IMR-90 (cell line): ENCODE data around the gene NPAS3. TPM values are rescaled to one million over a fixed set of nuclear protein-coding genes. Genes with fewer than 3 reads are reported as not detected.

ENCODE experiments used
- ATAC-seq: fragments of 200-7000 bp; cut with Tn5 transposase; 2 replicates; pipeline ENCODE4 v1.9.1; 2020; ENCODE audit warnings: low read depth, mild to moderate bottlenecking, moderate library complexity
- BruUV-seq: library from RNA; stranded (reverse); fragments of 400-500 nt; replicated peaks from 2 replicates; lab custom pipeline; 2021; lab: Mats Ljungman, UMichigan
- CTCF ChIA-PET: fragments of 300-600 bp; formaldehyde crosslinking; extraction: SDS; loops from one replicate; lab custom pipeline; 2021; ENCODE audit warnings: antibody characterized with exemption; lab: Yijun Ruan, JAX
- POLR2A ChIA-PET: fragments of 300-600 bp; sonication (Branson Sonifier 250); formaldehyde crosslinking; loops from one replicate; lab custom pipeline; 2022; ENCODE audit warnings: antibody characterized with exemption; ENCODE audit not compliant: unreplicated experiment; lab: Charles Lee
- DNase-seq: peaks from one replicate; pipeline ENCODE4 v3.0.0; 2013
- H2AFZ ChIP-seq: replicated peaks from 2 replicates; pipeline ENCODE3; 2013; ENCODE audit warnings: low read length, mild to moderate bottlenecking; ENCODE audit not compliant: poor library complexity
- H2AK5ac ChIP-seq: 2 replicates; pipeline ENCODE4 v1.6.1; 2013; ENCODE audit warnings: low read depth, low read length, inconsistent platforms
- H2AK9ac ChIP-seq: replicated peaks from 2 replicates; pipeline ENCODE3; 2013; ENCODE audit warnings: mild to moderate bottlenecking, low read depth, low read length, moderate library complexity; ENCODE audit not compliant: poor library complexity
- H2BK120ac ChIP-seq: 2 replicates; pipeline ENCODE4 v1.6.1; 2013; ENCODE audit warnings: low read depth, low read length, inconsistent platforms
- H2BK15ac ChIP-seq: 3 replicates; pipeline ENCODE4 v1.6.1; 2013; ENCODE audit warnings: low read depth, low read length, inconsistent platforms
- H2BK20ac ChIP-seq: 2 replicates; pipeline ENCODE4 v1.6.1; 2013; ENCODE audit warnings: low read depth, mild to moderate bottlenecking, inconsistent platforms, low read length, moderate library complexity
- H2BK5ac ChIP-seq: 2 replicates; pipeline ENCODE4 v1.6.1; 2013; ENCODE audit warnings: mild to moderate bottlenecking, low read depth, low read length, inconsistent platforms; ENCODE audit not compliant: poor library complexity, severe bottlenecking
- H3K14ac ChIP-seq: replicated peaks from 2 replicates; pipeline ENCODE4 v1.6.1; 2013; ENCODE audit warnings: low read depth, low read length, inconsistent platforms
- H3K18ac ChIP-seq: 2 replicates; pipeline ENCODE4 v1.6.1; 2013; ENCODE audit warnings: low read depth, low read length, control low read depth
- H3K23ac ChIP-seq: 2 replicates; pipeline ENCODE4 v1.6.1; 2013; ENCODE audit warnings: low read depth, low read length, inconsistent platforms
- H3K27ac ChIP-seq: 2 replicates; pipeline ENCODE4 v1.5.1; 2013; ENCODE audit warnings: mild to moderate bottlenecking, control low read depth, low read length; ENCODE audit not compliant: insufficient read depth
- H3K27me3 ChIP-seq: 2 replicates; pipeline ENCODE4 v1.6.1; 2013; ENCODE audit warnings: low read length; ENCODE audit not compliant: control insufficient read depth, insufficient read depth
- H3K36me3 ChIP-seq: 2 replicates; pipeline ENCODE4 v1.6.1; 2013; ENCODE audit warnings: low read length, mixed read lengths; ENCODE audit not compliant: control insufficient read depth, insufficient read depth
- H3K4ac ChIP-seq: 2 replicates; pipeline ENCODE4 v1.6.1; 2013; ENCODE audit warnings: low read depth, low read length, inconsistent platforms
- H3K4me1 ChIP-seq: 2 replicates; pipeline ENCODE4 v1.6.1; 2013; ENCODE audit warnings: low read length, mixed read lengths; ENCODE audit not compliant: control insufficient read depth, insufficient read depth
- H3K4me2 ChIP-seq: 2 replicates; pipeline ENCODE4 v1.6.1; 2013; ENCODE audit warnings: low read depth, mild to moderate bottlenecking, control low read depth, low read length, moderate library complexity
- H3K4me3 ChIP-seq: 2 replicates; pipeline ENCODE4 v1.5.1; 2013; ENCODE audit warnings: low read depth, mild to moderate bottlenecking, control low read depth, low read length, moderate library complexity; ENCODE audit not compliant: insufficient read depth
- H3K56ac ChIP-seq: 2 replicates; pipeline ENCODE4 v1.6.1; 2013; ENCODE audit warnings: low read length, inconsistent platforms; ENCODE audit not compliant: insufficient read depth; ENCODE audit errors: extremely low read depth
- H3K79me1 ChIP-seq, 2 experiments: 2 replicates each; pipeline ENCODE4 v1.6.1; 2013; ENCODE audit warnings: low read length in 2 of 2, inconsistent platforms in 1 of 2, low read depth in 1 of 2
- H3K9ac ChIP-seq: 2 replicates; pipeline ENCODE4 v1.6.1; 2013; ENCODE audit warnings: low read depth, low read length, control low read depth
- H3K9me1 ChIP-seq: 2 replicates; pipeline ENCODE4 v1.6.1; 2013; ENCODE audit warnings: low read length, inconsistent platforms; ENCODE audit not compliant: insufficient read depth
- H3K9me3 ChIP-seq: 2 replicates; pipeline ENCODE4 v1.6.1; 2013; ENCODE audit warnings: low read length; ENCODE audit not compliant: control insufficient read depth, insufficient read depth
- H4K20me1 ChIP-seq: 2 replicates; pipeline ENCODE4 v1.6.1; 2013; ENCODE audit warnings: low read length, inconsistent platforms; ENCODE audit not compliant: insufficient read depth
- H4K5ac ChIP-seq: 2 replicates; pipeline ENCODE4 v1.6.1; 2013; ENCODE audit warnings: mild to moderate bottlenecking, low read depth, low read length, control low read depth
- H4K8ac ChIP-seq, 2 experiments: 2 replicates each; pipeline ENCODE4 v1.6.1; 2013; ENCODE audit warnings: low read depth in 2 of 2, low read length in 2 of 2, control low read depth in 1 of 2, inconsistent platforms in 1 of 2
- H4K91ac ChIP-seq: 2 replicates; pipeline ENCODE4 v1.6.1; 2013; ENCODE audit warnings: low read depth, low read length, inconsistent platforms; ENCODE audit not compliant: insufficient read depth
- CEBPB ChIP-seq: IDR thresholded peaks from 2 replicates; pipeline ENCODE4 v1.6.1; 2012; ENCODE audit warnings: low read depth, low read length, improper control_type of control experiment
- CHD1 ChIP-seq: IDR thresholded peaks from 2 replicates; pipeline ENCODE4 v1.6.1; 2012; ENCODE audit warnings: low read depth, low read length, improper control_type of control experiment
- MAFK ChIP-seq: IDR thresholded peaks from 2 replicates; pipeline ENCODE4 v1.6.1; 2012; ENCODE audit warnings: low read depth, low read length, improper control_type of control experiment
- POLR2A ChIP-seq: IDR thresholded peaks from 2 replicates; pipeline ENCODE4 v1.6.1; 2012; ENCODE audit warnings: mild to moderate bottlenecking, low read depth, low read length
- RAD21 ChIP-seq: IDR thresholded peaks from 2 replicates; pipeline ENCODE4 v1.6.1; 2012; ENCODE audit warnings: low read length, improper control_type of control experiment
- RCOR1 ChIP-seq: IDR thresholded peaks from 2 replicates; pipeline ENCODE4 v1.6.1; 2012; ENCODE audit warnings: mild to moderate bottlenecking, low read length, improper control_type of control experiment; ENCODE audit not compliant: insufficient replicate concordance
- WGBS, 2 experiments: methylation state at CpG; one replicate each; pipeline versions ENCODE4 v1.1.5 to v1.1.7; 2013; ENCODE audit warnings: missing lambda C conversion rate in 2 of 2; ENCODE audit not compliant: insufficient read length in 1 of 2; ENCODE audit errors: extremely low coverage in 2 of 2; 5-methylcytosine and 5-hydroxymethylcytosine counted together
- dilution Hi-C: fragments of 300-500 bp; cut with HindIII; formaldehyde crosslinking; loops from one replicate; pipeline ENCODE4 v1.14.3; 2018; ENCODE audit warnings: low sequenced_read_pairs; ENCODE audit not compliant: unreplicated experiment
- in situ Hi-C: fragments of 300-500 bp; cut with MboI; formaldehyde crosslinking; loops from 3 replicates; pipeline ENCODE4 v1.14.3; 2019; ENCODE audit warnings: low sequenced_read_pairs, inconsistent platforms, mixed read lengths
- intact Hi-C: fragments of 100-400 bp; cut with micrococcal nuclease; formaldehyde crosslinking; loops from 2 replicates; pipeline ENCODE4 v1.10.0; 2022
- polyA plus RNA-seq, 3 experiments: library from polyadenylated mRNA; depleted of rRNA; stranded (reverse); fragments of >200 nt; gene quantifications; 2 replicates each; pipeline ENCODE4 v1.2.3, GENCODE V29; 2012; ENCODE audit warnings: low replicate concordance in 1 of 3
- total RNA-seq: library from RNA; depleted of rRNA; stranded (reverse); fragments of >200 nt; gene quantifications from 2 replicates; pipeline ENCODE4 v1.2.3, GENCODE V29; 2012
- TF ChIP-seq, protein P1 (sequence below): fragments of 150-350 bp; IDR thresholded peaks from 2 replicates; pipeline ENCODE4 v1.6.1; 2016; ENCODE audit warnings: low read depth, mild to moderate bottlenecking, low read length, moderate library complexity, borderline replicate concordance

The NPAS3 gene
- total and polyA plus RNA-seq, 2 of the 4 experiments (the other 2 are of a cell fraction) = not detected

- no peak overlapping the region for H3K4ac ChIP-seq
- WGBS, 2 experiments = no CpG with 5 or more reads among the region's 3 CpGs
- H4K8ac ChIP-seq = no peak overlapping the region
- H3K9ac ChIP-seq = no peak overlapping the region
- no peak overlapping the region for H3K14ac ChIP-seq
- no peak overlapping the region for H4K91ac ChIP-seq
- H4K5ac ChIP-seq = no peak overlapping the region
- POLR2A ChIA-PET = no interaction called here
- no peak overlapping the region for H3K18ac ChIP-seq
- H3K36me3 ChIP-seq = no peaks in the 10 kb centered on the region
- H3K9me1 ChIP-seq = no peaks in the 10 kb centered on the region
- dilution Hi-C loops = no loop called here
- no peaks in the 10 kb centered on the region for H3K27me3 ChIP-seq
- intact Hi-C loops = no loop called here
- no peak overlapping the region for H3K4me3 ChIP-seq
- H2BK20ac ChIP-seq = no peak overlapping the region
- H2AK9ac ChIP-seq = no peak overlapping the region
- H3K4me2 ChIP-seq = no peak overlapping the region
- H3K9me3 ChIP-seq = no peaks in the 10 kb centered on the region
- no peak overlapping the region for H2AK5ac ChIP-seq
- no peak overlapping the region for H3K56ac ChIP-seq
- no peak overlapping the region for H3K23ac ChIP-seq
- H3K4me1 ChIP-seq = no peaks in the 10 kb centered on the region
- DNase-seq (no peak), ATAC-seq (no peak)
- no peak overlapping the region for H2AFZ ChIP-seq
- no peak overlapping the region for H2BK15ac ChIP-seq
- no peaks in the 10 kb centered on the region for H3K79me1 ChIP-seq
- H2BK5ac ChIP-seq = no peak overlapping the region
- BruUV-seq = no TSS peak
- H2BK120ac ChIP-seq = no peak overlapping the region
- TF ChIP-seq MAFK = no peak
- no peak for TF ChIP-seq CHD1
- TF ChIP-seq, protein P1, sequence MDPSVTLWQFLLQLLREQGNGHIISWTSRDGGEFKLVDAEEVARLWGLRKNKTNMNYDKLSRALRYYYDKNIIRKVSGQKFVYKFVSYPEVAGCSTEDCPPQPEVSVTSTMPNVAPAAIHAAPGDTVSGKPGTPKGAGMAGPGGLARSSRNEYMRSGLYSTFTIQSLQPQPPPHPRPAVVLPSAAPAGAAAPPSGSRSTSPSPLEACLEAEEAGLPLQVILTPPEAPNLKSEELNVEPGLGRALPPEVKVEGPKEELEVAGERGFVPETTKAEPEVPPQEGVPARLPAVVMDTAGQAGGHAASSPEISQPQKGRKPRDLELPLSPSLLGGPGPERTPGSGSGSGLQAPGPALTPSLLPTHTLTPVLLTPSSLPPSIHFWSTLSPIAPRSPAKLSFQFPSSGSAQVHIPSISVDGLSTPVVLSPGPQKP = no peak
- no peak for TF ChIP-seq POLR2A
- no peak for TF ChIP-seq CEBPB
- TF ChIP-seq RAD21 = no peak
- no peak for TF ChIP-seq RCOR1
- CTCF ChIA-PET = no interaction called here
- in situ Hi-C loops = no loop called here
- H4K20me1 ChIP-seq = no peaks in the 10 kb centered on the region
- H3K27ac ChIP-seq = no peak overlapping the region
Measured at GRCh38 chr14:33525626-33526025, 586.9 kb downstream of the NPAS3 start.
